CD4-positive, alpha-beta T cell treated with Interleukin-1 beta for 1 hour (primary cell): ENCODE data around the gene JPH3.

Source experiments
- DNase-seq, 2 donors: peaks; one replicate each; pipeline ENCODE4 v3.0.0-alpha.2; 2020 to 2022

The JPH3 gene

DNA sequence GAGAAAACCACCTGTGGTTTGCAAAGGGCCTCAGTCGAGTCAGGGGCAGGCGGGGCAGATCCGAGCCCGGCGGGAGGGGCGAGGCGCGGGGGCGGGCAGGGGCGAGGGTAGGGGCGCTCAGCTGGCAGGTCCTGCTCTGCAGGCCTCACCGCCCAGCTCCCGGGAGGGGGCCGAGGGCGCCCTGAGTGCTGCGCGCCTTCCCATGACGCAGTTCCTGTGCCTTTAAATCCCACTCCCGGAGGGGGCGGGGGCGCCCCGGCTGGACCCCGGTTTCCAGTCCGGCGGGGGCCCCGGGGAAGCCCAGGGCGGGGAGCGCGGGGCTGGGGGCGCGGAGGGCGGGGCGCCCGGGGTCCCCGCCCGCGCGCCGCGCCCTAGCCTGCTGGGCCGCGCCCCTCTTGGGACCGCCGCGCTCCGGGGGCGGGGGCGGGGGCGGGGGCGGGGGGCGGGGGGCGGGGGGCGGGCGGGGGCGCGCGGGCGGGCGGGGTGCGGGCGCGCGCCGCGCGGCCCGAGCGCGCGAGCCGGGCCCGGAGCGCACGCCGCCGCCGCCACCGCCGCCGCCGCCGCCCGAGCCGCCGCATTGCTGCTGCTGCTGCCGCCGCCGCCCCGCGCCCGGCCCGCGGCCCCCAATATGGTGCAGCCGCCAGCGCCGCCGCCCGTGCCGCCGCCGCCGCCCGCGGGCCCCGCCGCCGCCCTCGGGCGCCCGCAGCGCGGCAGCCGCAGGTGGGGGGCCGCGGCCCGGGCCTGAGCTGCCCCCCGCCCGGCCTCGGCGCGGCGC is at the start of gene JPH3:
TSS of gene JPH3 (plus strand) at position 508 of the 775 bp plus-strand sequence. CDS start 639 bp downstream, outside the sequence.
- no peak for DNase-seq

DNA sequence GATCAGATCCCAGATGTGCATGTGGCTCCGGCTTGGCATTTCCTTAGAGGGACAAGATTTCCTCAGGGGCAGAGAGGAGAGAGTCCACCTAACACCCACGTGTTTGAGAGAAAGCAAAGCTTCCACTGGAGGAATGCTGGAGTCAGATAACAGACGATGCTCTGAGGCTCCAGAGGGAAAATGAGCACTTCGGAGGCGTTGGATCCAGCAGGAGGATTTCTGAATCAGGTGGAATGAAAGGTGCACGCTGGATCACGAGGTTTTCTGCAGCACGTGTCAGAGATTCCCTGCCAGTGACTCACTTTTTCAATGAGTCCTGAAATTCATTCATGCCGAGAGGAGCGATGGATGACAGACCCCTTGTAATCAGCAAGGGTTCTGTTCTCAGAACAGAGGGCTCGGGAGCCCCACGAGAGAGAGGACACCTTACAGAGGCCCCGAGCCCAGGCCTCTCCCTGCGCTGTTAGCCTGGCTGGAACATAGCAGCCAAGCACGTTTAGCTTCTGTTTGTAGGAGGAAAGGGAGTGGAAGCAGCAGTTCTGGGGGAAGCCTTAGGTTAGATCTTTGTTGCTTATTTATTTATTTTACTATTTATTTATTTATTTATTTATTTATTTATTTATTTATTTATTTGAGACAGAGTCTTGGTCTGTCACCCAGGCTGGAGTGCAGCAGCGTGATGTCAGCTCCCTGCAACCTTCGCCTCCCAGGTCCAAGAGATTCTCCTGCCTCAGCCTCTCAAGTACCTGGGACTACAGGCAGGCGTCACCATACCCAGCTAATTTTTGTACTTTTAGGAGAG is 49.3 kb upstream of the JPH3 start:
- no peak for DNase-seq

DNA sequence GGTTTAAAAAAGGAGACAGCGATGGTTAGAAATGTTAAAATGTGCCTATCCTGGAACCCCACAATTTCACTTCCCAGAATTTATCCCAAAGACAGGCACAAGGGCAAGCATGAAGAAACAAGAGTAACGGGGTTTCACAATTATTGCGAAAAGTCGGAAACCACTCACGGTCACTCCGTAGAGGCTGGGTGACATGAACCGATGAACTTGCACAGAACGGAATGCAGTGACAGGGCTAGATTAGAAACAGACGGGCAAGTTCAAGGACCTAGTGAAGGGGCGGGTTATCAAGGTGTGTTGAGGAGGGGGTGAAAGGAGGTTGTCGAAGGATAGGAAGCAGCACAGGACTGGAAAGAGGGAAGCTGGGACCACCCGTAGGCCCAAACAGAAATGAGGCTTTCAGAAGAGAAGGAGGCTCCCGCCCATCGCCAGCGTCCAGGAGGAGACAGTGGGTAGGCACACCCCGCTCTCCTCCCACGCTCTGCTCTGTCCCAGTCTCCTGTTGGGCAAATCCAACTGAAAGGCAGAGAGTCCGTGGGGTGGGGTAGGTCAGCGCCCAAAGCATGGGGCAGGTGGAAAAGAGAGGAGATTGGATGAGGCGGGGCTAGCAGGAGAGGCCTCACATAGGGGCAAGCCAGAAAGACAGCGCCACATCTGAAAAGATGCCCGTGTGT is 47.4 kb upstream of the JPH3 start:
- peak in 1 of 2 donors; percentile 52 for DNase-seq

DNA sequence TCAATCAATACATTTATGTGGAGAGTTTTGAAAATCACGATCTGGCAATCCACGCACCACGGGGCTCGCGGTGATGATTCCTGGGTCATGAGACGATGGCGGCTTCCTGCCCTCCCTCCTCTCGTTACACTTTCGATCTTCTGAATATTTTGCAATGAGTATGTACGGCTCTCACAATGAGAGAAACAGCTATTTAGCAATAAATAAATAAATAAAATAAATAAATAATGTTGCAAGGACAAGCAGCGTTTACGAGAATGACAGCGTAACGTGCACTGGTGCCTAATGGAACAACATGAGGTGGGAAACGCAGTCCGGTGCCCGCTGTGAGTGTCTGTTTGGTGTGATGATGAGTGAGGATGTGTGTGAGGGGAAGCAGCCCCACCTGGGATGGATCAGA is 46.7 kb upstream of the JPH3 start:
- no peak for DNase-seq

DNA sequence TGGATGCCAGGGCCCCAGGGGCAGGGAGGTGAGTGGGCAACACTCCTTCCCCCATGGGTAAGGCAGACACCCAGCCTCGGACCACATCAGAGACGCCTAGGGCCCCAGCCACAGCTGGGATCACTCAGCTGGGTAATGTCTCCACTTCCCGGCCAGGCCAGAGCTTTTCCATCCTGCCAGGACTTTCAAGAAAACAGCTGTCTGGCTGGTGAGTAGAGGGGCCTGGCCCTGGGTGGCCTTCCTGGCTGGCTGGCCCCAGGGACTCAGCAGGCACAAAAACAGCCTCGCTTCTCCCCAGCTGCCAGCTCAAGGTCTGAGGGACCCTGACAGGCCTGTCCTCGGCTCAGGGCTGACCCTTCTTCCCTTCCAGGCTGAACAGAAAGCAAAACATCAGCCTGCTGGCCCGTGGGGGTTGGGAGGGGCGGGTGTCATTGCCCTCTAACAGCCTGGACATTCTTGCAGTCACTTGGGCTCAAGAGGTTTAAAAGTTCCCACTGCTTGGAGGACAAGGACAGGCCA is 45.3 kb upstream of the JPH3 start:
- no peak for DNase-seq

DNA sequence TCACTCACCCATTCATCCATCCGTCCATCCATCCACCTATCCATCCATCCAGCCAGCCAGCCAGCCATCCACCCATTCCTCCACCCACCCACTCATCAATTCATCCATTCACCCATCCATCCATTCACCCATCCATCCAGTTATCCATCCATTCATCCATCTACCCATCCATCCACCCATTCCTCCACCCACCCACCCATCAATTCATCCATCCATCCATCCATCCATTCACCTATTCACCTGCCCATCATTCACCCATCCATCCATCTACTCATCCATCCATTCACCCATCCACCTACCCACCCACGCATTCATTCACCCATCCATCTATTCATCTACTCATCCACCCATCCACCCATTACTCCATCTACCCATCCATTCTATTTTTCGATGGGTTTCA is 43.6 kb upstream of the JPH3 start:
- no peak for DNase-seq

DNA sequence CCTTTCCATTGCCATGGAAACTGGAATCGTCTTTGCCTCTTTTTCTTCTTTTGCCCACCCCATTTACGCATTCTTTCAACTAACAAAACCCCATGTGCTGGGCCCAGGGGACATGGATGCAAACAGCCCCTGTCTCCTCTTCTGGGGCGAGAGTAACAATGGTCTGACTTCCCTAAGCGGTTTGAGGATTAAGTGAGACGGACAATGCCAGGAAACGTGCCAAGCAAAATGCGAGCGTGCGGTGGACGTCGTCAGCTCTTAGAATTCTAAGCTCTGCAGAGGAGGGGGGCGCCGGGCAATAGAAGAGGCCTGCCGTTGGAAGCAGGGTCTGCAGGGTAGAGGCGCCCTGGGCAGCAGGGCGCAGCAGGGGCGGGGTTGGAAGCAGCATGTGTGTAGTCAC is 42.4 kb upstream of the JPH3 start:
- DNase-seq: no peak

DNA sequence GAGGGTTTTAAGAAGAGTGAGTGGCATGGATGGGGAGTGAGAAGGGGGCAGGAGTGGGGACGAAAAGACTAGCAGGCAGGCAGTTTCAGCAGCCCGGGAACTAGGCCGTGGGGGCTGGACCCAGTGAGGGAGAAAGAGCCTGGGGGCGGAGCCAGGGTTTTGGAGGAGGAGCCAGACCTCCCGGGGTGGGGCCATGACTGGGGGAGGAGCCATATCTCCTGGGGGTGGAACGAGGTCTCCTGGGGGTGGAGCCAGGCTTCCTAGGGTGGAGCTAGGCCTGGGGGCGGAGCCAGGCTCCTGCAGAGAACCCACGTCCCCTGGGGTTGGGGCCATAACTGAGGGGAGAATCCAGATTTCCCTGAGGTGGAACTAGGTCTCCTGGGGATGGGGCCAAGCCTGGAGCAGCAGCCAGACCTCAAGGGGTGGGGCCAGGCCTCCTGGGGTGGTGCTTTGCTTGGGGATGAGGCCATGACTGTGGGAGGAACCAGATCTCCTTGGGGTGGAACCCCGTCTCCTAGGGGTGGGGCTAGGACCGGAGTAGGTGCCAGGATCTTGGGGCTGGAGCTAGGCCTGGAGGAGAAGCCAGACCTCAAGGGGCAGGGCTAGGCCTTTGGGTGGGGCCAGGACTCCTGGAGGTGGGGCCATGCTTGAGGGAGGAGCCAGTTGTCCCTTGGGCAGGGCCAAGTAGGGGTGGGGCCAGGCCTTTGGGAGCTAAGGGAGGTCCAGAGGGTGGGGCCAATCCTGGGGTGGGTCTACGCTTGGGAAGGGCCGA is 41.7 kb upstream of the JPH3 start:
- DNase-seq: peak; percentile 5 to 11

DNA sequence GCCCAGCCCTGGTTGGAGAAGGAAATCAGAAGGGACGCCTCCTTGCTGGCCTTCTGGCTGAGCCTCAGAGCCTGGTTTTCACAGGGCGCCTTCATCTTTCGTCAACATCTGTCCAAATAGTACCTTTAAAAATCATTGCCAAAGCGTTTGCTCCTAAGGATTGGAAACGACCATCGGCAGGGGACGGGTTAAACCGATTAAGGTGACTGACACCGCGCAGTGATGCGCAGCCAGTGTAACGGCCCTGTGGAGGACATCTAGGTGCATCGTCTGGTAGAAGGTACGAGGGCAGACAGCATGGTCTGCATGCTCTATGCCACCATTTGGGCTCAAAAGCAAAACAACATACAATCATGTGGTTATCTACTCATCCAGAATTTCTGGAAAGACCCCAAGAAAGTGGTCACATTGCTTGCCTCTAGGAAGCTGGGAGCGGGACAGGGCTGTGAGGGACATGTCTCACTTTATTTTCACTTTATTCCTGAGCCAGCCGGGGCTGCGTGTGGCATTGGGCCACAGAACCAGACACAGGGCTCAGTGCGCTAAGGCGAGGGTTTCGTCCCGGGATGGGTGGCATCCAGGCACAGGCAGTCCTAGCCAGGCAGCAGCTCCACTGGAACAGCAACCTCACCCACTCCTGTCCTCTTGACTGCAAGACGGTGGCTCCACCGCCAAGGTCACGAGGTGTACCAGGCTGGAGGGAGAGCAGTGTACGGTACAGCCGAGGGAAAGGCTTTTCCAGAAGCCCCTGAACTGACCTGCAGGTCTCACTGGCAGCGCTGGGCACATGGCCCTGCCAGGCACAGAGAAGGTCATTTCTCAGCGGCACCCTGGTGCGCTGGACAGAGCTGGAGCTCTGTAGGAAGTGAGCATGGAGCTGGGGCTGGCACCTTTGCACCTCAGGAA is 40.9 kb upstream of the JPH3 start:
- no peak for DNase-seq

DNA sequence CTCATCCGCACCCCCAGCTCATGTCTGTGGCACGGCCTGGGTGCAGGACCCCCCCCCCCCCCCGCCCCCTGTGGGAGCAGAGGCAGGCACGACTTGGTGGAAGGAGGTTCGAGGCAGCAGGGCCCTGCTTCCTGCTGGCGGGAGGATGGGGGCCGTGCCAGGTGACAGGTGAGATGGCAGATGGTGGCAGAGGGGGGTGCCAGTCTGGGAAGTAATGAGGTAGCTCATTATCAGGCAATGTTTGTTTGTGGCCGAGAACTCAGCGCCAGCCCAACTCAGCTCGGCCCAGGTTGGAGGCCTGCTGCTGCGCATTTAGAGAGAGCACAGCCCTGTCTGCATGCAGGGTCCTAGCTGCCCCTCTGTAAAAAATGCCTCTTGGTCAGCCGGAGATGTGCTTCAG is 40.1 kb upstream of the JPH3 start:
- DNase-seq: no peak

DNA sequence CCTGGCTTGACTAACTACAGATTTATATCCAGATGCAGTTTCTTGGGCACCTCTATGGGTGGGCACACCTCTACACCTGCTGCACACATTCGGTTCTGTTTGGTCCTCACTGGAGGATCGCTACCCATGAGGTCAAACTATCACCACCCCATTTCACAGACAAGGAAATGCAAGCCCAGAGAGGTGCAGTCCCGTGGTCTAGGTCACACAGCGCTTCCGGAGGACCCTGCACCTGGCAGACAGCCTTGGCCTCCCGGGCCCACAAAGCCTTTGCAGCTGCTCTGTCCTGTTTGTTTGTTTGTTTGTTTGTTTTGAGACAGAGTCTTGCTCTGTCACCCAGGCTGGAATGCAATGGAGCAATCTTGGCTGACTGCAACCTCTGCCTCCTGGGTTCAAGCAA is 39.3 kb upstream of the JPH3 start:
- no peak for DNase-seq

DNA sequence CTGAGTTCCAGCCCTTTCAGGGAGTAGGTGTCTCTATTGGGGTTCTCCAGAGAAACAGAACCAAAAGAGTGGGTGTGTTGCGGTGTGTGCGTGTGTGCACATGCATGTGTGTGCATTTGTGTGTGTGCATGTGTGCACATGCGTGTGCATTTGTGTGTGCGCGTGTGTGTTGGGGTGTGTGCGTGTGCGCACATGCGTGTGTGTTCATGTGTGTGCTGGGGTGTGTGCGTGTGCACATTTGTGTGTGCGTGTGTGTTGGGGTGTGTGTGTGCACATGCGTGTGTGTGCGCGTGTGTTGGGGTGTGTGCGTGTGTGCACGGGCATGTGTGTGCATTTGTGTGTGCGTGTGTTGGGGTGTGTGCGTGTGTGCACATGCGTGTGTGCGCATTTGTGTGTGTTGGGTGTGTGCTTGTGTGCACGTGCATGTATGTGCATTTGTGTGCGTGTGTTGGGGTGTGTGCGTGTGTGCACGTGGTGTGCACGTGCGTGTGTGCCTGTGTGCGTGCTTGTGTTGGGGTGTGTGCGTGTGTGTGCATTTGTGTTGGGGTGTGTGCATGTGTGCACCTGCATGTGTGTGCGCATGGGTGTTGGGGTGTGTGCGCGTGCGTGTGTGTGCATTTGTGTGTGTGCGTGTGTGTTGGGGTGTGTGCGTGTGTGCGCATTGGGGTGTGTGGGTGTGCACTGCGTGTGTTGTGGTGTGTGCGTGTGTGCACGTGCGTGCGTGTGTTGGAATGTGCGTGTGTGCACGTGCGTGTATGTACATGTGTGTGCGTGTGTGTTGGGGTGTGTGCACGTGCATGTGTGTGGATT is 38.4 kb upstream of the JPH3 start:
- DNase-seq: no peak

DNA sequence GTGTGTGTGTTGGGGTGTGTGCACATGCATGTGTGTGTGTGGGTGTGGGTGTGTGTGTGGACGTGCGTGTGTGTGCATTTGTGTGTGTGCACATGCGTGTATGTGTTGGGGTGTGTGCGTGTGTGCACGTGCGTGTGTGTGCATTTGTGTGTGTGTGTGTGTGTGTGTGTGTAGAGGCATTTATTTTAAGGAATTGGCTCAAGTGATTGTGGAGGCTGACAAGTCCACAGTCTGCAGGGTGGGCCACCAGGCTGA is 37.9 kb upstream of the JPH3 start:
- no peak for DNase-seq

DNA sequence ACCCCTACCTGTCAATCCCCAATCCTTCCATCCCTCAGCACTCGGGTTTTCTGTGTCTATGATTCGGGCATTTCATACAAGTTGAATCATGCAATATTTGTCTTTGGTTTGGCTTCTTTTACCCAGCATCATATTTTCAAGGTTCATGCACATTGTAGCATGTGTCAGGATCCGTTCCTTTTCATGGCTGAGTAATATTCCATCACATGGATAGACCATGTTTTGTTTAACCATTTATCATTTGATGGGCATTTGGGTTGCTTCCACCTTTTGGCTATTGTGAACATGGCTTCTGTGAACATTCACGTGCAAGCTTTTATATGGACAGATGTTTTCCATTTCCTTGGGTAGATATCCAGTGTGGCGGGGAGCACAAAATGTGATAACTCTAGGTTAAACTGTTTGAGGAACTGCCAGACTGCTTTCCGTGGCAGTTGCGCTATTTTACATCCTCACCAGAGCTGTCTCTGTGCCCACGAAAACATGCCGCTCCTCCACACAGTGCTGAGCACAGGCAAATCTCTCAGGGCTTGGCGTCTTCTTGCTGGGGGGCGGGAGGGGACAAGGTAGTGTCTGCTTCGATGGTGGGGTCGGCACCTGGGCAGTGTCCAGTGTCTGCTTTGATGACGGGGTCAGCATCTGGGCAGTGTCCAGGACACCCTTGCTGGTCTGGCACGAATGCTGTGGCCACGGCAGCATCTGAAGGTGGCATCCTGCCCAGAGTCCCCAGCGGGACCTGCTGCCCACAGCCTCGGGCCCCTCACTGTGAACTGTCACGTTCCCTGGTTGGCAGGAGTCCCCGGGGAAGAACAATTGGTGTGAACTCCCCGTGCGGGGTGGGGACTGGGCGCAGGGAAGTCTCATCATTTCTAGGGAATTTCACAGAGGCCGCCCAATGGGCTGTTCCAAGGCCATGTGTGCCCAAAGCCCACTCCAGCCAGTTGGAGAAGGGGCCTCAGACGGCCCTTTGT is 32.4 kb upstream of the JPH3 start:
- DNase-seq: no peak

DNA sequence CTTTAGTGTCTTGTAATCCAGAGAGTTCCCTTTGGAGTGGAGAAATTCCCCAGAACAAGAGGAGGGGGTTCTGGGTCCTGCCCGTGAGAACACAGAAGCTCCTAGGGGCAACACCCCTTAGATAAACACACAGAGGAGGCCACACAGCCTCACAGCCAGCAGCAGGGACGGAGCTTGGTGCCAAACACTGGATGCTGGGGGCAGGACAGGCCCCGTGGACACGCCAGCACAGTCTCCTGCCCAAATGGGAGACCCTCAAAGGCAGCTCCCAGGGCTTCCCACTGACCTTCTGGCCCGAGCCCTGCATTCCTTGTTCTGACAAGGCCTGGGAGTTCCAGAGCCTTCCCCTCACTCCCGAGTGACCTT is 31.8 kb upstream of the JPH3 start:
- DNase-seq: no peak

DNA sequence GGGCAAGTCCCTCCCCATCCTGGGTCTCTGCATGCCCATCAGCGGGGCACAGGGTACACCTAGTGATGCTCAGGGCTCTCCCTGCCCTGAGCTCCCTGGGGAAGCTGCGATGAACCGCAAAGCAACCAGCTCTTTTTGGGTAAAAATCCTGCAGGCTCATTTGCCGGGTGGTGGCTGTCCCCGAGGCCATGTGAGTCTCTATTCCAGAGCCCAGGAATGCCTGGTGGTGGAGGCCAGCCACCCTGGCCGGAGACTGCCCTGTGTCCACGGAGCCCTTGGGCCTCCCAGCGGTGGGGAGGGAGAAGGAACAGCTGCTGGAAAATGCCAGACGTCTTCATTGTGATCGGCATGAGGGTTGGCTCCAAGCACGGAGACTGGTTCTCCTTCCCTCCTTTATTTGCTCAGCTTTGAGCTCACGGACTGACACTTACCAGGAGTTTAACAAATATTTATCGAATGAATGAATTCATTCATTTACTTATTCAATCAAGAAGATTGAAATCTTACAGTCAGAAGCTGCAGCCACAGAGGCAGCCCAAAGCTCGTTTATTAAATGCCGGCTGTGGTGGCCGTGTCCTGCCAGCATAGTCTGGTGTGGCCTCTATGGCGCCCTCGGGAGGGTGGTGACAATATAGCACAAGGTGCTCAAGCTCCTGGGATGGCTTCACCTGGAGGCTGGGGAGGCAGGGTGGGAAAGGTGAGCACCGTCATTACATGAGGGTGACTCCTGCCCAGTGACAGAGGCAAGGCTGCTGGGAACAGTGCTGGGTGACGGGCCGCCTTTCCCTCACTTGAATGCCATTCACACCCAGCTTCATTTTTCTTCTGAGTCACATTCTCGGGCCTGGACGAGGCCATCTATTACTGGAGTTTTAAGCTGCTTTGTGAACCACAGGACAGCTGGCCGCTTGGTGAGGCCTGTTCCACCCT is 31.1 kb upstream of the JPH3 start:
- DNase-seq: no peak

DNA sequence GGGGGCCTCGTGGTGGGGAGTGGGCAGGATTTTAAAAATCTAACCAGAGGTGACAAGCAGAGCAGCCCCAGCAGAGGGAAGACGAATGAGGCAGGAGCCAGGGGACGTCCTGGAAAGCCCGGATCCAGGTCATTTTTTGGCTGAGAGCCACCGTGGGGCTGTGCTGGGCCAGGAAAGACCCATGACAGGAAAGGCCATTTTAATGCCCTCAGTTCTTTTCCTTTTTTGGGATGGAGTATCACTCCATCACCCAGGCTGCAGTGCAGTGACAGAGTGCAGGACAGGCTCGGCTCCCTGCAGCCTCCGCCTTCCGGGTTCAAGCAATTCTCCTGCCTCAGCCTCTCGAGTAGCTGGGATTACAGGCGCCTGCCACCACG is 30.5 kb upstream of the JPH3 start:
- DNase-seq: no peak

DNA sequence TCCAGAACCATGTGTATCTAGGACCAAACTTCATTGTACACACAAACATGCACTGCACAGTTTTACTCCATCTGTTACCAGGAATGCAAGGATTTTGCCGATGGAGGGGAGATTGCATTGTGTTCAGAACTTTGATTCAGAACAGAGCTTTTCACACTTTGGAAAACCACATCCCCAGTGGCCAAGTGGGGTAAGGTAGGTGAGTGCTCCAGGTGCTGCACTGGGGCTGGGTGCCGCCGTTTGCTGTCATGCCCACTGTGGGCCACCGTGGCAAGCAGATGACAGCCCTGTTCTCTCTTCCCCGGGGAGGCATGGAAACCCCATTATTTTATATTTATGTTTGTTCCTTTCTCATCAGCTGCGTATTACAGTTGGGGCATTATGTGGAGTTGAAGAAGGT is 29.3 kb upstream of the JPH3 start:
- no peak for DNase-seq
